NK-92 treated with Interleukin-12 subunit alpha and Interleukin-12 subunit beta, amount 100 ng/mL, for 24 hours (cell line): ENCODE results near the gene CIPC.

ENCODE experiments used
- DNase-seq: peaks from one replicate; lab custom pipeline; 2025; lab: John Stamatoyannopoulos, UW

Gene CIPC

GRCh38 chr14:77097700-77098528, at the start of gene CIPC:
Gene CIPC, plus strand, starts transcription at chr14:77098258. Its CDS starts 7,451 bp downstream, at chr14:77105709.
- DNase-seq, result peak; percentile 99

- no peak for DNase-seq
Observed at GRCh38 chr14:77051116-77051515, 46.9 kb upstream of the CIPC start.

GRCh38 chr14:77052281-77053044, 45.6 kb upstream of the CIPC start:
- no peak for DNase-seq

- peak; percentile 73 for DNase-seq
Observed at GRCh38 chr14:77053046-77053841, 44.8 kb upstream of the CIPC start.

- no peak for DNase-seq
Observed at GRCh38 chr14:77055306-77055705, 42.8 kb upstream of the CIPC start.

- no peak for DNase-seq
Observed at GRCh38 chr14:77055981-77056380, 42.1 kb upstream of the CIPC start.

GRCh38 chr14:77058117-77058516, 39.9 kb upstream of the CIPC start:
- no peak for DNase-seq

- no peak for DNase-seq
Observed at GRCh38 chr14:77058785-77059184, 39.3 kb upstream of the CIPC start.

- DNase-seq, result no peak
Observed at GRCh38 chr14:77059276-77059915, 38.7 kb upstream of the CIPC start.

- DNase-seq, result no peak
Observed at GRCh38 chr14:77061630-77062257, 36.3 kb upstream of the CIPC start.

GRCh38 chr14:77062261-77062660, 35.8 kb upstream of the CIPC start:
- DNase-seq, result no peak

- DNase-seq, result no peak
Observed at GRCh38 chr14:77063571-77064171, 34.4 kb upstream of the CIPC start.

- DNase-seq, result no peak
Observed at GRCh38 chr14:77064521-77065178, 33.4 kb upstream of the CIPC start.

GRCh38 chr14:77065851-77066577, 32.0 kb upstream of the CIPC start:
- no peak for DNase-seq

- no peak for DNase-seq
Observed at GRCh38 chr14:77066578-77067172, 31.4 kb upstream of the CIPC start.

GRCh38 chr14:77067632-77068516, 30.2 kb upstream of the CIPC start:
- peak; percentile 22 for DNase-seq

GRCh38 chr14:77068517-77069200, 29.4 kb upstream of the CIPC start:
- DNase-seq, result no peak

- DNase-seq, result no peak
Observed at GRCh38 chr14:77069551-77069950, 28.5 kb upstream of the CIPC start.
